Measurements from ENCODE around the gene ENTREP3.
"Not testable (repeated sequence)": the region's sequence is repeated elsewhere in the genome, so short reads cannot be mapped to it uniquely, and the experiment has no call there.

The ENTREP3 gene

DNA sequence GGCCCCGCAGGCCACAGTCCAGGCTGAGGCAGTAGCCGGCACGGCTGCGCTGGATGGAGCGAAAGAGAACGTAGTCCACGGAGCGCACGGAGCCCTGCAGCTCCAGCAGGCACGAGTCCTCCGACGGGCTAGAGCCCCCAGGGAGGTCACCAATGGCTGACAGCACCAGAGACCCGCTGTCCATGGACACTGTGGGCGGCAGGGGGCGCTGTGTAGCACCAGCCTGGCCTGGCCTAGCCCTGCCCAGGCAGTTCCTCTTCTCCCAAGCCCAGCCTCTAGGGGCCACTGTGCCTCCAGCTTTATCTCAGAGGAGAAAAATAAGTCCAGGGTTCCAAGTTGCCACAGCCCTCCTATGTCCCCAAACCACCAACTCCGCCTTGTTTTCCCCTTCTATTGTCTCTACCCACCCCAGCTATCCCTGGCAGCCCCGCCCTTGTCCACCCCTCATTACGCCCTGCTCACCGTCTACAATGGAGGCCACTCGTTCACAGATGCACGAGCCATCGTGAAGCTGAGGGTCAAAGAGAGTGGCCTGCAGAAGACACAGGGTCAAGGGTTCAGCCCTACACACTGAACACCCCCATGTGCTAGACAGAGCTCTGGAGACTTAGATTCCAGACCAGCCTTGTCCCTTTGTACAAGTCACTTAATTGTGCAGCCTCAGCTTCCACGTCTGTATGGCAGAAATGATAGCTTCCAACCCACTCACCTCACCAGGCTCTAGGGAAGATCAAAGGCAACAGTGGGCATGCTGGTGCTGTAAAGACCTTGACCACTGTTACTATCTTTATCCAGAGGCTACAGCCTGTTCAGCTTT lies 4.4 kb downstream of the ENTREP3 start:
- peak overlapping the region; percentile 39 for H3K4me3 ChIP-seq (ENCODE audit: low read length)
- DNase-seq (ENCODE audit: low read depth) = no peak
- TF ChIP-seq, protein P1, sequence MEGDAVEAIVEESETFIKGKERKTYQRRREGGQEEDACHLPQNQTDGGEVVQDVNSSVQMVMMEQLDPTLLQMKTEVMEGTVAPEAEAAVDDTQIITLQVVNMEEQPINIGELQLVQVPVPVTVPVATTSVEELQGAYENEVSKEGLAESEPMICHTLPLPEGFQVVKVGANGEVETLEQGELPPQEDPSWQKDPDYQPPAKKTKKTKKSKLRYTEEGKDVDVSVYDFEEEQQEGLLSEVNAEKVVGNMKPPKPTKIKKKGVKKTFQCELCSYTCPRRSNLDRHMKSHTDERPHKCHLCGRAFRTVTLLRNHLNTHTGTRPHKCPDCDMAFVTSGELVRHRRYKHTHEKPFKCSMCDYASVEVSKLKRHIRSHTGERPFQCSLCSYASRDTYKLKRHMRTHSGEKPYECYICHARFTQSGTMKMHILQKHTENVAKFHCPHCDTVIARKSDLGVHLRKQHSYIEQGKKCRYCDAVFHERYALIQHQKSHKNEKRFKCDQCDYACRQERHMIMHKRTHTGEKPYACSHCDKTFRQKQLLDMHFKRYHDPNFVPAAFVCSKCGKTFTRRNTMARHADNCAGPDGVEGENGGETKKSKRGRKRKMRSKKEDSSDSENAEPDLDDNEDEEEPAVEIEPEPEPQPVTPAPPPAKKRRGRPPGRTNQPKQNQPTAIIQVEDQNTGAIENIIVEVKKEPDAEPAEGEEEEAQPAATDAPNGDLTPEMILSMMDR (conservative IDR thresholded peaks at IDR 0.05; ENCODE audit: low read depth, low read length) = peak; percentile 100

DNA sequence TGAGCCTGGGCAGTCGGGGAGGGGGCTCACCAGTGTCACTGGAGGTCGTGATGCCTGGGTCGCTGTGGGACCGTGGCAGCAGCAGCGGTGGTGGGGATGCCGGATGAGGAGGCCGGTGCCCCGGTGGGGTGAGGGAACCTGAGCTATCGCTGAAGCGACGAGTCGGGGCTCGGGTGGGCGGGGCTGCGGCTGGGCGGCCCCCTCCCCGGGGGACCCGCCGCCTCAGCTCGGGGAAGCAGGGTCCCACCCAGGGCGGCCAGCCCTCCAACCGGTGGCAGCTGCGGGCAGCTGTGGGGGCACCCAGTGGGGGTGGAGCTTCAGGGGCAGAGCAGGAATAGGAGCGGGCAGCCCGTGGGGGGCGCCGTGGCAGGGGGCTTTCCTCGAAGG lies 5.0 kb downstream of the ENTREP3 start:
- H3K4me3 ChIP-seq (ENCODE audit: low read length) = peak overlapping the region; percentile 39
- TF ChIP-seq, protein P1 (conservative IDR thresholded peaks at IDR 0.05; ENCODE audit: low read depth, low read length) = no peak
- no peak for DNase-seq (ENCODE audit: low read depth)

DNA sequence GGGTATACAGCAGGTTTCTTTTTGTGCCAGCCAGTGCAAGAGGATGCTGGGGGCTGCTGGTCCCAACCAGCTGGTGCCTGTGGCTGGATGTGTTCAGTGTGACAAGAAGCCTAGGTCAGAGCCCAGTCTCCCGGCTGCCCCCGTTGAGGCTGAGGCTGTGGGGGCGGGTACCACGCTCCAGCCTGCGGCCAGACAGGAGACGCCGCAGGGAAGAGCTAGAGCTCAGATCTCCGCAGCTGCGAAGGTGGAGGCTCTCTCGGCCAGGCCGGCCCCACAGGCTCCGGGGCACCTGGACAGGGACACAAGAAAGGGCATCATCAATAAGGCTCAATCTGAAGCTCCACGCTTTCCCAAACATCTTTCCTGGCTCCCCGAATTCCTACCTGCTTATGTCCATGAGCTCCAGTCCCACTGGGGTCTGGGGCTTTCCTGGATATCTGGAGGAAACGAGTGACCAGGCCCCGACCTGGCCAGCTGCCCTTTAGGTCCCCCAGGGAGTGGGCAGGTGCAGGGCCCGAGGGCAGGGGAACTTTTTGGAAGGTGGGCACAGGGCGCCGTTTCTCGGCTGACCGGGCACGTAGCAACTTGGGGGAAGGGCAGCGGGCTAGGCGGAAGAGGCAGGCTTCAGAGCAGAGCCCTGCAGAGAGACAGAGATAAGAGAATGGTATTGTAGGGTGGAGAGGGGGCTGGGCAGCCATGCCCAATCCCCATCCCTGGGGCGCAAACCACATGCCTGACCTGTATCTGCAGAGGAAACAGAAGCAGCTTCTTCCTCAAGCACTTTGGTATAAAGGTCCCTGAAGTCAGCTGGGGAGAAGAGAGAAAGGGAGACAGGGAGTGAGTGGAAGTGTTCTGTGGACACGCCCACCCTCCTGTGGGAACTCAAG lies 7.4 kb downstream of the ENTREP3 start:
- H3K4me3 ChIP-seq (ENCODE audit: low read length) = no peak overlapping the region
- no peak for DNase-seq (ENCODE audit: low read depth)
- TF ChIP-seq, protein P1 (conservative IDR thresholded peaks at IDR 0.05; ENCODE audit: low read depth, low read length) = no peak

DNA sequence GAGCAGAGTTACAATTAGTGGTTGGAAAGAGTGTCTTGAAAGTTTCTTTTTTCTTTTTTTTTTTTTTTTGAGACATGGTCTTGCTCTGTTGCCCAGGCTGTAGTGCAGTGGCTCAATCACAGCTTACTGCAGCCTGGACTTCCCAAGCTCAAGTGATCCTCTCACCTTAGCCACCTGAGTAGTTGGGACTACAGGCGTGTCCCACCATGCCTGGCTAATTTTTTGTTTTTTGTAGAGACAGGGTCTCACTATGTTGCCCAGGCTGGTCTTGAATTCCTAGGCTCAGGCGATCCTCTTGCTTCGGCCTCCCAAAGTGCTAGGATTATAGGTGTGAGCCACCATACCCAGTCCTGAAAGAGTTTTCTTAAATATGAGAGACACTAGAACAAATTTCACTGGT lies 8.5 kb downstream of the ENTREP3 start:
- not testable (repeated sequence) for H3K4me3 ChIP-seq (ENCODE audit: low read length); DNase-seq (ENCODE audit: low read depth)

DNA sequence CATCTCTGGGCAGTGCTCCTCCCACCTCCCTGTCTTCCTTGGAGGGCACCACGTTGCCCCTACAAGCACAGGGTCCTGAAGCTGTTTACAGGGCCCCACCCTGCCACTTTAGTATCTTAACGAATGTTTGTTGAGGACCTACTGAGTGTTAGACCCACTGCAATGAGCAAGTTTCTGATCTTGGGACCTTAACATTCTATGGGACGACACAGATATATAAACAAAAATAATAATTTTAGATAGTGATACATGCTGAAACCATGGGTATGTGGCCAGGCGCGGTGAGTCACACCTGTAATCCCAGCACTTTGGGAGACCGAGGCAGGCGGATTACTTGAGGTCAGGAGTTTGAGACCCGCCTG lies 10.1 kb downstream of the ENTREP3 start:
- H3K4me3 ChIP-seq (ENCODE audit: low read length) = peak overlapping the region; percentile 59

DNA sequence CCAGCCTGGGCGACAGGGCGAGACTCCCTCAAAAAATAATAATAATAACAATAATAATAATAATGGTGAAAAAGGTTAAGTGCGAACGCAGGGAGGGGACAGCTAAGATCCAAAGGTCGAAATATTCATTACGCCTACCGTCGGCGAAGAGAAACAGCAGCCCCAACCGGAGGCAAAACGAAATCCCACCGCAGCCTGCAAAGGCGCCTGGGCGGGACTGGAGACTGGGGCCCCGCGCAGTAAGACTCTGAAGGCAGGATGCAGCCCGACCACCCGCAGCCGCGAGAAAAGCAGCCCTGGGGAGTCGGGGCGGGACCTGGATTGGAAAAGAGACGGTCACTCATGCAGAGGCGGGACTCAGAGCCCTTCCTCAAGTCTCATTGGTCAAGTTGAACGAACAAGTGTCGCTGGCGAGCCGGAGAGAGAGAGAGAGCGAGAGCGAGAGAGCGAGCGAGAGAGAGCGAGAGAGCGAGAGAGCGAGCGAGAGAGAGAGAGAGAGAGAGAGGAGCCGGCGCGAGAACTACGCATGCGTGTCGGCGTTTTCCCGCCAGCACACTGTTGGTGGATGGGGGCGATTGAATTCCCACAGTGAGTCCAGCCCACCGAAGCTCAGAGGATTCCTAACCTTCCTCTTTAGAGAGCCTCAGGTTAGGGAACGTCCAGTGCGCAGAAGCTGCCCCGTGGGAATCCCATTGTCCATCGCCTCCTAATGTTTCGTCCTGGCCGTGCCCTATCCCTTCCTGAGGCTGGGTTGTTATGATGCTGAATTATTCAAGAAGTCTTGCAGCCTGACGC lies 10.7 kb downstream of the ENTREP3 start:
- H3K4me3 ChIP-seq (ENCODE audit: low read length) = peak overlapping the region; percentile 59
- peak; percentile 98 for DNase-seq (ENCODE audit: low read depth)
- TF ChIP-seq, protein P1 (conservative IDR thresholded peaks at IDR 0.05; ENCODE audit: low read depth, low read length) = peak; percentile 14

More for the DNA sequence above, 10.1 kb downstream of the ENTREP3 start:
- no peak for DNase-seq (ENCODE audit: low read depth)
- TF ChIP-seq, protein P1 (conservative IDR thresholded peaks at IDR 0.05; ENCODE audit: low read depth, low read length) = no peak

DNA sequence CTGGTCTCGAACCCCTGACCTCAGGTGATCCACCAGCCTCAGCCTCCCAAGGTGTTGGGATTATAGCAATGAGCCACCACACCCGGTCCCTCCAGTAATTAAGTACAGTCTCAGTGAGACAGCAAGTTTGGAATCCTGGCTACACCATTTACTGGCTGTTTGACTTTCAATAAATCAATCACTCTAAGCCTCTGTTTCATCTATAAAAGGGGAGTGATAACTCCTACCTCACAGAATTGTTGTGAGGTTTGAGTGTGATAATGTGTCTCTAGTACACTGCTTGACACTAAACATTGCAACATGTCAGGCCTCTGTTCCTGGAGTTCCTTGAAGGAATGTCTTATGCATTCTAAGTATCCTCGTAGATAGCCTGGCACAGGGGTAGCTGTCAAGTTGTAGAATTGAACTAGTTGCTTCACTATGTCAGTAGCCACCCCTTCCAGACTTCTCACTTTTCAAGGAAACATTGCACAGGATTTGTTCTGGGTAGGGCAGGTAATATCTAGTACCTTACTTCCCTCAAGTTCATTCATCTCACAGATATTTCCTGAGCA lies 12.4 kb downstream of the ENTREP3 start:
- TF ChIP-seq, protein P1 (conservative IDR thresholded peaks at IDR 0.05; ENCODE audit: low read depth, low read length) = no peak
- no peak for DNase-seq (ENCODE audit: low read depth)
- H3K4me3 ChIP-seq (ENCODE audit: low read length) = peak overlapping the region; percentile 59

Measured in retinal pigment epithelial cell (primary cell).